ENCODE data around the gene SMYD3.

SMYD3 gene

DNA sequence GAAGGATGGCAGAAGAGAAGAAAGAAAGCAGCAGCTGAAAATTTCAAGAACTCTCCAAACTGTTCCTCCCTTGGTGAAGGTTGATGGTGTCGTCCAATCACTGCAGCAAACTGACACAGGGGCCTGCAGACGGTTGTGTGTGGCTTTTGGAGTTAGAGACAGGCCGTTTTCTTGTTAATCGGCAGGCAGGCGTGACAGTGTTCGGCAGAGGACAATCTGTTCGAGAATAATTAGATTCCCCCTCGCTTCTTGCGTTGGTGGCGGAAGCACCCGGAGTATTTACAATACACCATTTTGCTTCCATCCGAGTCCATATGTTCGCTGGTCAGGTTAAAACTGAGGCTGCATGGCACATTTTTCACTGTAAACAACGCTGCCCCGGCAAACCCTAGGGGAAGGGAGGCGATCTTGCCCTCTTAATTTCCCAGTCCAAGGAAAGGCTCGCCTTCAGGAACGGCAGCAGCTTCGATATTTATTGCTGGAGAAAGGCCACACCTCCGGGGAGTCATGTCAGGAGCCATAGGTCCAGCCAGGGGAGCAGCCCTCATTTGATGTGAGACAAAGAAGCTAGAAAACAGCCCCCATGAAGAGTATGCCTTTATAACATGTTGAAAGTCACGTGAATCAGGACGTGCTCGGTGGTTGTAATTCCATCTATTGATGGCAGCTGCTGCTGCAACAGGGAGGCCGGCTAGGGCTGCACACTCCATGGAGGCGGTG is 360.1 kb downstream of the SMYD3 start:
- DNase-seq (ENCODE audit: low read depth): no peak

DNA sequence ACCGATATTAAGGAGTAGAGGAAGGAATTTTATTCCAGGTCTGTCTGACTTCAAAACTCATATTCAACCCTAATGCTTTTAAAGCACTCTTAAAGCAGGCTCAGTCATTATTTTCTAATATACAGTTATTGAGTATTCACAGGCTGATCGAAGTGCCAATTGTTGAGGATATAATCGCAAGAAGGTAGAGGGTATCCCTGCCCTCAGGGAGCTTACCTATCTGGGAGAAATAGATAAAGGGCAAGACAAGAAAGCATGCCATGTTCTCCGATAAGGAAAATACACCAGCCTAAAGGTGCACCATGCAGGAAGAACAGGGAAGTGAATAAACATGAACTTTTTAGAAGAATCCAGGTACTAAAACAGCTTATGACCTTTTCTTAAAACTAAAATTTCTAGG is 361.2 kb downstream of the SMYD3 start:
- DNase-seq (ENCODE audit: low read depth): no peak

DNA sequence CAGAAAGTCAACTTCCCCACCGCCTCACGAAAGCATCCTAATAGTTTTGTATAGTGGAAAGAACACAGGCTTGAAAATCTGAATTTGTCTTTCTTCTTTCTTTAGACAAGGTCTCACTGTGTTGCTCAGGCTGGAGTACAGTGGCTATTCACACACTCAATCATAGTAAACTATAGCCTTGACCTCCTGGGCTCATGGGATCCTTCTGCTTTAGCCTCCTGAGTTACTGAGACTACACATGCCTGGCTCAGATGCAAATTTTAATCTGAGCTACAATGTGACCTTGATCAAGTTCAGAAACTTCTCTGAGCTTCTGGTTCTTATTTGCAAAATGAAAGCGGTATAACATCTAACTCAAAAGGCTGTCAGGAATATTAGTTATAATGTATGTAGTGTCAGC is 362.1 kb downstream of the SMYD3 start:
- no peak for DNase-seq (ENCODE audit: low read depth)

DNA sequence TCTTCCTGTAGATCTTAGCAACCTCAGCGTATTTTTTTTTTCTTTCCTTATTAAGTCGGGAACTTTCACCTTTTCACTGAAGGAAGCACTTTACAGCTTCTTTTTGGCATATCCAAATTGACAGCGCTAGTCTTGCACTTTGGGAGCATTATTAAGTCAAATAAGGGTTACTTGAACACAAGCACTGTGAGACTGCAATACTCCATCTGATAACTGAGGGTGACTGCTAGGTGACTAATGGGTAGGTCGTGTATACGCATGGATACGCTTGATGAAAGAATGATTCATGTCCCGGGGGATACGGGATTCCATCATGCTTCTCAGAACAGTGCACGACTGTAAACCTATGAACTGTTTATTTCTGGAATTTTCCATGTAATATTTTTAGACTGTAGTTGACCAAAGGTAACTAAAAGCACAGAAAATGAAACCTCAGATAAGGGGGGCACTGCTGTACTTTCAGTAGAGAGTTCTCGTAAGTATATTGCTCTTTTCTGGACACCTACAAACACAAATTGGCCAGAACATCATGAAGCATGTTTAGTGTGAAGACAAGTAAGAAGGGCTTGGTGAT is 364.7 kb downstream of the SMYD3 start:
- DNase-seq (ENCODE audit: low read depth): no peak

DNA sequence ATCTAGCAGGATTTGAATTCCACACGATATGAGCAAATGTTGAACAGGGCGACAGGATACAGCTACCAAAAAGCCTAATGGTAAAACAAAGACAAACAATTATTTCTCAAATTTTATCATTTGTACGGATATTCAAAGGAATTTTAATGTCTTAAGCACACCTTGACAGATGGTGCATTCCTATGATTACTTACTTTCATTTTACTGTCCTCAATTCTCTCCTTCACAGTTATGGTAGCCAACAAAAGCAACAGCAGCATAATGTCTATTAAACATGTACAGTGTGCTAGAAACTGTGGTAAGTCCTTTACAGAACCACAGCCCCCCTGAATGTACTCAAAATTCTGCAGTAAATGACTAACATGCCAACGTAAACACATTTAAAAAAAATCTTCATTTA is 365.8 kb downstream of the SMYD3 start:
- no peak for DNase-seq (ENCODE audit: low read depth)

DNA sequence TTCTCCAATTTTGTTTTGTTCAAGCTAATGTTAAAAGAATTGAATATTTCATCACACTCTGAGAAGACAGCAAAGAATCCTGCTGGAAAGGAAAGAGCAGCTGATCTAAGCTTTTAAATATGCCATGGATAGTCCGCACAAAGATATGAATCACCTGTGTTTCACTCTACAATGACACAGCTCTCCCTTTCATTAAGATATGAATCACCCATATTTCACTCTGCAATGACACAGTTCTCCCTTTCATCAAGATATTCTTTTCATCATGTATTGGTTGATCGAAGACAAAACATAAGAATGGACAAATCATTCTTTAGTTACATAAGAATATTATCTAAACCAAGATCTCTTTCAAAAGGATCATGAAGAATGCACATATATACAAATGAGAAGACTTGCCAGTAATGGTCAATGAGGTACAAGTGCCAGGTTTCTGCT is 367.3 kb downstream of the SMYD3 start:
- DNase-seq (ENCODE audit: low read depth): no peak

DNA sequence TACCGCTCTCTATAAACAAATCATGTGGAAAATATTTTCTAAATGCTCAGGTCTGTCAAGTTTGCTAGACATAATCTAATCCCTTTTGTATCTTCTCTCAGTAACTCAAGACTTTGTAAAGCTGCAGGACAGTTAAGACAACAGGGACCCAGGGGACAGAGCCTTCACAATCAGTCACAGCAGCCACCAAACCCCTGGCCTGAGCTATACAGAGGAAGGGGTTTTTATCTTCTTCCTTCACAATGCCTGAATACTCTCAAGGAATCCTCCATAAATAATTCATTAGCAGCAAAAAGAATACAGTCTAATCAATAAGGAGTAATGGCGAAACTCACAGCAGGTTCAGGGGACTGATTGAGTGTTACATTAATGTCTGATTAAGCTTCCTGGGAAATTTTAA is 368.3 kb downstream of the SMYD3 start:
- no peak for DNase-seq (ENCODE audit: low read depth)

DNA sequence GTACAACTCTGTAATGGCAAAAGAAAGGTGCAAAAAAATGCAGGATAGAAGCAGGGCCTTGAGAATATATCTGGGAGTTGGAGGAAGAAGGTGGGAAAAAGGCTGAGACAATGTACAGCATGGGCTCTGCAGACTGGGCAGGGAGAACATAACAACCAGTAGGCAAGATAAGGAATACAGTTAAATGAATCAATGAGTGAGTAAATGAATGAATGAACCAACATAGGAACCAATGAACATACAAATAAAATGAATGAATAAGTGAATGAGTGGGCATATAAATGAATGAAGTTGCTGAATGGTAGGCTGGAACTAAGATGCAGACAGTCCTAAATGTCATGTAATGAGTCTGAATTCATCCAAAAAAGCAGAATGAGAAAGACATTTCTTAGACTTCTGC is 370.6 kb downstream of the SMYD3 start:
- DNase-seq (ENCODE audit: low read depth): no peak

DNA sequence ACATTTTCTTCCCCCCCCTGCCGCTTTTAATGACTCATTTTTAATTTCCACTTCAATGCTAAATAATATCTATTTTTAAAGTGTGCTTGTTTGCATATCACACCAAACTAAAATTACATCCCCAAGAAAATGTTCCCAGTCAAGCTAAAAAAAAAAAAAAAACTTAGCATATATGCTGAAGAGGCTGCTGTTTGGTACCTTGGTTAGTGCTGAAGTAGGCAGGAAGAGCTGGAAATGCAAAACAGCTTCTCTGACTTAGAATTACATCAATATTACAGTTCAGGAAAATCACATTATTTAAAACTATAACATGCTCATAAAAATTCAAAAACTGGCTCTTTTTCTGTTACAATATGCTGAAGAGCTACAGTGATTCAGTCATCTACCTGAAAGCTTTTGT is 372.3 kb downstream of the SMYD3 start:
- DNase-seq (ENCODE audit: low read depth): no peak

DNA sequence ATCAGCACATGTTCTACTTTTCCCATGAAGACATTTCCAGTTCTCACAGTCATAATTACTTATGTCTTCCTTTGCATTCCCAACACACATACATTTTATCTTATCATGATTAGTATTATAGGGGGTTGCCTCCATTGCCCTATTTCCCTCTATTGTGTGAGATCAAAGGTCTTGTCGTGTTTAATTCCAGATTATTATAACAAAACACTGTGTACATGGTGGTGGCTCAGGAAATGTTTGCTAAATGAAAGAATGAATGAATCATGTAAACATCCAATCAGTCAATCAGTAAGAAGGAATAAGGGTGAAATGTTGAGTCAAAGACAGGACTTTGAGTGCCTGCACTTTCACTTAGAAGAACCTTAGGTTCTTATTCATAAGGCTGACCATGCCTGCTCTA is 376.0 kb downstream of the SMYD3 start:
- DNase-seq (ENCODE audit: low read depth): no peak

DNA sequence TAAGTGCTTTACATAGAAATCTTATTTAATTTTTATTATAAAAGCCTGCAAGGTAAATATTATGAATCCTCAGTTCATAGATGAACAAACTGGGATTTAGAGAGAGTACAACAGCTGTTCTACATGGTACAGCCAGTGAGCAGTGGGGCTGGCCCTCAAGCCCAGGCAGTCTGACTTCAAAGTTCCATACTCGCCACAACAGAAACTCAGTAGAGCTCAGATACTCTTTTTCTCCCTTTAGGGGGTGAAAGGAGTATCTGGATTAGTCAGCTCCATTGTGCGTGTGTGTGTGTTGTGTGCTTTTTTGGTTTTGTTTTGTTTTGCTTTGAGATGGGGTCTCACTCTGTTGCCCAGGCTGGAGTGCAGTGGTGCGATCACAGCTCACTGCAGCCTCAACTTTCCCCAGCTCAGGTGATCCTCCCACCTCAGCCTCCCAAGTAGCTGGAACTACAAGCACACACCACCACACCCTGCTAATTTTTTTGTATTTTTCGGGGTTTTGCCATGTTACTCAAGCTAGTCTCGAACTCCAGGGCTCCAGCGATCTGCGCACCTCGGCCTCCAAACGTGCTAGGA is 378.5 kb downstream of the SMYD3 start:
- no peak for DNase-seq (ENCODE audit: low read depth)

DNA sequence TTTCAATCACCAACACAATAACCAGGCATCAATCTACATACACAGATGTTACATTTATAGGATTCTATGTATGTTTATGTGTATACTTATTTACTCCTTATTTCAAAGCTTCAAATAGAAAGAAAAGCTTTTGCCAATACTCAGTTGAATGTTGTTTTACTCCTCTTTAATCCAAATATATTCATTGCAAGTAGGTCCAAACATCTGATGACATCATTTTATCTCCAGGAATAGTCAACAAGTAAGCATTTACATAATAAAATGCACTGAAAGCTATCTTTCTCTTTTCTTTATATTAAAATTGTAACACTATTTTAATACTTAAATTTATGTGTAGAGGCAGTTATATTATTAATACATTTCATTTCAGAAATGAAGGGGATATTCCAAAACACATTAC is 380.5 kb downstream of the SMYD3 start:
- DNase-seq (ENCODE audit: low read depth): no peak

DNA sequence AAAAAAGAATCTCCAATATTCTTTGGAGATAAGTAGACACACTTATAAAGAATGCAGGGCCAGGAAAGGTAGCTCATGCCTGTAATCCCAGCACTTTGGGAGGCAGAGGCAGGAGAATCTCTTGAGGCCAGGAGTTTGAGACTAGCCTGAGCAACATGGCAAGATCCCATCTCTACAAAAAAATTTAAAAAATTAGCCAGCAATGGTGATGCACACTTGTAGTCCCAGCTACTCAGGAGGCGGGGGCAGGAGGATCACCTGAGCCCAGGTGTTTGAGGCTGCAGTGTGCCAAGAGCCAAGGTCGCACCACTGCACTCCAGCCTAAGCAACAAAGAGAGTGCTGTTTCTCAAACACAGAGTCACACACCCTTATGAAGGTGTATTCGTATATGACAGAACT is 385.0 kb downstream of the SMYD3 start:
- DNase-seq (ENCODE audit: low read depth): no peak

DNA sequence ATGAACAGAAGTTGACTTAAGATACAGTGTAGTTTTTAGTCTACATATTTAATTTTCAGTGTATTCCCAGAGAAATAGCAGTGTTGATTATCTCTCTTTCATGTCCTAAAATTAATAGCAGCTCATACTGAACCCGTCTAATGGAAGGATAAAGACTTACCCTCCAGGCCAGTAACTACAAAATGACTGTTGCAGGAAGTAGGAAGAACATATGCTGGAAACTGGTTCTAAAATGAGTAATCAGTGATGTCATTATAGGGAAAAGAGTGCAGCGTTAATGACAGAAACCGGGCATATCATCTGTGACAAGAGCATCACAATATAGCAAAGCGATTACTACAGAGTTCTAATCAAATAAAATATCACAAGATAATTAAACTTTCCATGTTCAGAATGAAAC is 385.5 kb downstream of the SMYD3 start:
- no peak for DNase-seq (ENCODE audit: low read depth)

DNA sequence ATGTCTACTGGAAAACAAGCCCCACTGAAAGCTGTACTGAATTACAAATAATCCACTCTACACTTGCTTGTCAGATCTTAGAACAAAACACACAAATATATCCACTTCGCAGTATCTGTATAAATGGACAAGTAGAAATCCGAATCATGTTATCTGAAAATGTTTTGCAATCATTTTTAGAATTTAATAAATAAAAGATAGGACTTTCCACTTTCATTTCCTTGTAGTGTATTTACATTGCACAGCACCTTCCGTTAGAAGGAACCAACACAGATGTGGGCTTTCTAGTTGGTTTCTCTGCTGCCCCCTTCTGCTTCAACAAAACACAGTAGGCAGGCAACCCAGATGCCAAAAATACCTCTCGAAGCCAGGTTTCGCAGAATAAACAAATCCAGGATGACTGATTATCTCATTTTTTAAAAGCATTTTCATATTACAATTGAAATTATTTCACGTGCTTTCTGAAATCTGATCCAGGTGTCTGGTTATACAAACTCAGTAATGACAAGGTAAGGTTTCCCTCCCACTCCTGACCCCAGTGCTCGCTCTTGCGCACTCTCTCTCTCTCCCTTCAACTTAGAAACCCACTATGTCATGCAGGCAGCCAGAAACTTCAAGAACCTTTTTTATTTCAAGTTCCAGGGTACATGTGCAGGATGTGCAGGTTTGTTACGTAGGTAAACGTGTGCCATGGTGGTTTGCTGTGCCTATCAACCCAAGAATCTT is 389.9 kb downstream of the SMYD3 start:
- no peak for DNase-seq (ENCODE audit: low read depth)

DNA sequence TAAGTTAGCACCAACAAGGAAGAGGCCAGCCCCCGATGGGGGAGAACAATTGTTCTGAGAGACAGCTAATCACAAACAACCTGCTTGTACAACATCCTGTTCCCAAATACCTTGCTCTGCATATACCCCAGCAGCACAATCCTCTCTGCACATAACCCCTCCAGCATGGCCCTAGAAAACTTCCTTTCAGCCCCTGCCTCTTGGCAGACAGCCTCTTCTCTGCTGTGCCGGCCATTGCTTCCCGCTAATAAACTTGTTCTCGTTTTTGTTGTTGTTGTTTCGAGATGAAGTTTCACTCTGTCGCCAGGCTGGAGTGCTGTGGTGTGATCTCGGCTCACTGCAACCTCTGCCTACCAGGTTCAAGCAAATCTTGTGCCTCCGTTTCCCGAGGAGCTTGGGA is 392.7 kb downstream of the SMYD3 start:
- no peak for DNase-seq (ENCODE audit: low read depth)

DNA sequence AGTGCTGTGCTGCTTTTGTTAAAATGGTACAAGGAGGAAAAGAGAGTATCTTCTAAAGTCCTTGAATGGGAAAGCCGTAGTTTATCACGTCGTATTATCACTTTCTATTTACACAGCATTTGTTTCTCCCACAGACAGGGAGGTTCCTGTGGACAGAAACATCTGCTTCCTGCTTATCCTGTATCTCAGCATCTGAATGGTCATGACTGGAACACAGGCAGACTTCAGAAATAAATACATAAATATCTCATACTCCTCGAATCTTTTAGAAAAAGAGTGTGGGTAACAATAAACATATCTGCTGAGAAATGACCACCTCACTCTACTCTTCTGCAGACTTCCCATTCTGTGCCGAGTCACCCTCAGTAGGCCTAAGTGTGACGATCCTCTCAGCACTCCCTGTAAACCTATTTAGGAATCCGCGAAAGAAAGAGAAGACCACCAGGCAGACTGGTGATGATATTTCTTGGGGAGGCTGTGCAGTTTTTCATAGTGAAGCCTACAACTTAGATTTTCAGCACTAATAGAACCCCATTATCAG is 393.5 kb downstream of the SMYD3 start:
- DNase-seq (ENCODE audit: low read depth): no peak

DNA sequence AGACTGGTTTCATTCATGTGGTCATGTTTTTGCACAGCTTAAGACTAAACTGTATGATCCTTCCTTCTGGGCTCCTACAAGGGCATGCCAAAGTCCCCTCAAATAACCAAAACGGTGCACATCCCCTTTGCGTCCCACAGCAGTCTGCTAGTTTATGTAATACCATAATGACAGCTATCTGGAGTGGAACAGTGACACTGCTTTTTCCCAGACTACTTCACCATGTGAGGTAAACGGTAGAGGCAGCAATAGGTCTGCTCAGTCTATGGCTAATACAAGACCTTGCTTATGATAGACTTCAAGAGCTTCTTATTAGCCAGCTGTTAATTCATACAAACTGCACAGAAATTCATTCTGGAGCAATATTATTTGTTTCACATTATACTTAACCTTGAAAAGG is 395.5 kb downstream of the SMYD3 start:
- no peak for DNase-seq (ENCODE audit: low read depth)

DNA sequence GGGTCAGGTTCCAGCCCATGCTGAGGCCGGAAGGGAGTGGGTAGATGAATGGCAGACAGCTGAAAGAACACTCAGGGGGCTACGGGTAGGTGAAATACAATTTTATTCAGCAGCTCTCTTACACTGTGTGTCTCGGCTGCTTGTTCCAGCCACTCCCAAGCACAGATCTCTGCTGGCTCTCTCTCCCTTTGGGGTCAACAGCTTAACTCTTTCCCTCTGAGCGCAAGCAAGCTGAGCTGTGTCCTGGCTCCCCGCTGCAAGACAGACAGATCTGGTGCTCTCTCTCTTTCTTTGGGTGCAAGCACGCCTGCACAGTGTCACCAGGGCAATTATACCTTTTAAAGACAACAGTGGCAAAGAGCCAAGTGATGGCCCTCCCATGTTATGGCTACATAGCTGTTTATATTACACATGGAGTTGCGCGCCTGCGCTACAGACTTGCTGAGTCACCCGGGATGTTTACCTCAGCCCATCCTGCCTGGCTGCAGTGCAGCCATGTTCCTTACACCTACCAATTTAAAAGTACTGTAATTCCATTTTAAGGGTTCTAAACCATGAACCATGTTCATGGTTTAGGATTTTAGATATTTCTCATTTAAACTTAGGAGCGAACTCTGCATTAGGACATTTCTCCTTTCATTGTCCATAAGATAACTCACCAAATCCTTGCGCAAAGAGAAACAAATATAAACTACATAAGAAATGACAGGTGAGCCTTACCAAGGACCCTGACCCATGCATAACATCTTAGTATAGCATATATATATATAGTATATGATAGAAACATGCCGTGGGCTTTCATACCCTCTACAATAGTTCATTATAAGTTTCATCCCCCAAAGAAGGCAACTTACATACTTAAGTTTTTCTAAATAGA is 396.5 kb downstream of the SMYD3 start:
- no peak for DNase-seq (ENCODE audit: low read depth)

DNA sequence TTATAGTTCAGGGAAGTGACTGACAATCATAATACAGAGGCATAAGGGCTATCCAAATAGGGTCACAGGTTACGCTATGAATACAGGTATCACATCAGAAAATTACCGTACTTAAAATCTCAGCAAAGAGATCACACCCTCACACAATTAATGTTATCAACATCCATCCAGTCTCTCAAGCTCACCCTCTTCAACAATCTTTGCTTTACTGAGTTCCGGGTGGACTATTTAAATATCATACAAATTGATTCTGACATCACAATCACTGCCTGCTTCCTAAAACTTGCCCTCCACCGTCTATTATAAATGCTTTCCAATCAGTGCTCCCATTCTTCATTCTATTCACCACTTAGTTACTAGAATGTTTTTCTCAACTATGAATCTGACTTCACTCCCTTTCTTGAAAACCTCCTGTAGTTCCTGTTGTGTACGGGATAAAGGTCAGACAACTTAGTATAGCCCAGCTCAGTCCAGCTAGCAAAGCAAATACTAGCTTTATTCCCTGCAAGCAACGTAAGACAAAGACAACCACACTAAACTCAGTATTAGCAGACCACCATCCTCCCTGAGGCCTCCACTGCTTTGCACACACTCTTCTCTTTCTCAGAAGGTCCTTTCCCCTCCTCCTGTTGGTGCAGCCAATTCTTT is 398.7 kb downstream of the SMYD3 start:
- no peak for DNase-seq (ENCODE audit: low read depth)

DNA sequence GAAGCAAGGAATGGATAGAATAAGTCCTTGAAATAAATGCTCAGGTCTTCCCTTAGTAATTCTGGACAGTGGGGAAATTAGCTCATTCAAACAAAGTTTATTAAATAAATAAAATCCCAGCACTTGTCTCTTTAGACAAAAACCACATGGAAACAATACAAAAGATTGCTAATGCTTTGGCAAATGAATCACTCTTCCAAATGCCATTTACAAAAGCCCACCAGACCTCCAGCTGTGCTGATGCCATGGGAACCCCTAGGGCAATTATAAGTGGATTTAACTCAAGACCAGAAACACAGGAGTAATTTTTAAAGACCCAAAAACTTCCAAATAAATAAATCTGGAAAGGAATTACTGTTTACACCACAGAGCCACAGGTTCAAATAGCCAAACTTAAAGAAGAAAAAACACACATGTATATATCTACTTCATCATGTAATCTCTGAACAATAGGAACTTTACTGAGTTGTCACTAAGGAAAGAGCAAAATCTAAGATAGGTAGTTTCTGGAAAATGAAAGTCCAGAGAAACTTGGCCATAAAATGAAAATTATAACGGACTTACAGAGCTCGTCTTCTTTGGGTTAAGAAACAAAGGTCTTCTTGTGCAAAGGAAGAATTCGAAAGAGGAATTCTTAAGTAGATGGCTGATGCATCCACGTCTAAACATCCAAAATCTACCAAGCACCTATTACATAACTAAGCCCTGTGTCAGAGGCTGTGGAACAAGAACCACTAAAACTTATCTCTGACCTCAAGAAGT is 399.4 kb downstream of the SMYD3 start:
- DNase-seq (ENCODE audit: low read depth): no peak

Data from activated gamma-delta T cell treated with anti-CD3 and anti-CD28 coated beads, Interleukin-2, amount 50 U/mL, for 16 hours (primary cell).